ENCODE measurements around the gene XRCC2. TPM values are rescaled to one million over a fixed set of nuclear protein-coding genes. Genes with fewer than 3 reads are reported as not detected.

XRCC2 gene
- total RNA-seq, 4 donors from 2014 or later = 0.07 to 0.41 (median 0.20) TPM; not detected in 1

DNA sequence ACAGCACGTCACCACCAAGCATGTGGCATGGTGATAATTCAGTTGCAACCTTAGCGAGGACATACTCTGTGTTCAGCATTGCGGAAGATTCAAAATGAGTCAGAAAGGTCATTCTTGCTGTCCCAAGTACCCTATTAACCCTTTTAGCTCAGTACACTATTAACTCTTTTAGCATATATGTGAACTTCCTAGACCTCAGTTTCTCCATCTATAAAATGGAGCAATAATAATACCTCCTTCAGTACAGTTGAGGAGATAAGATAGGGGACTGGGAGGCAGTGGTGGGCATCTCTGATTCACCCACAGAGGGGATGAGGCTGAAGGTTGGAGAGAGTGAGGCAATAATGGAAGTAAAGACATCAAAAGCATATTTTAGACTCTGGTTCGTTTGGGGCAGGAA lies 67.3 kb downstream of the XRCC2 start:
- no peak for DNase-seq
- H3K4me3 ChIP-seq = no peak overlapping the region
- H3K27ac ChIP-seq = no peak overlapping the region
- in situ Hi-C loops (cut with MboI; ENCODE audit: low sequenced_read_pairs in 4 of 4) (no loop called here), intact Hi-C loops (cut with DNase I; ENCODE audit: low total_unique reads) (no loop called here)
- no peak for TF ChIP-seq POLR2A (IDR thresholded peaks at IDR 0.05)
- TF ChIP-seq, protein P1, sequence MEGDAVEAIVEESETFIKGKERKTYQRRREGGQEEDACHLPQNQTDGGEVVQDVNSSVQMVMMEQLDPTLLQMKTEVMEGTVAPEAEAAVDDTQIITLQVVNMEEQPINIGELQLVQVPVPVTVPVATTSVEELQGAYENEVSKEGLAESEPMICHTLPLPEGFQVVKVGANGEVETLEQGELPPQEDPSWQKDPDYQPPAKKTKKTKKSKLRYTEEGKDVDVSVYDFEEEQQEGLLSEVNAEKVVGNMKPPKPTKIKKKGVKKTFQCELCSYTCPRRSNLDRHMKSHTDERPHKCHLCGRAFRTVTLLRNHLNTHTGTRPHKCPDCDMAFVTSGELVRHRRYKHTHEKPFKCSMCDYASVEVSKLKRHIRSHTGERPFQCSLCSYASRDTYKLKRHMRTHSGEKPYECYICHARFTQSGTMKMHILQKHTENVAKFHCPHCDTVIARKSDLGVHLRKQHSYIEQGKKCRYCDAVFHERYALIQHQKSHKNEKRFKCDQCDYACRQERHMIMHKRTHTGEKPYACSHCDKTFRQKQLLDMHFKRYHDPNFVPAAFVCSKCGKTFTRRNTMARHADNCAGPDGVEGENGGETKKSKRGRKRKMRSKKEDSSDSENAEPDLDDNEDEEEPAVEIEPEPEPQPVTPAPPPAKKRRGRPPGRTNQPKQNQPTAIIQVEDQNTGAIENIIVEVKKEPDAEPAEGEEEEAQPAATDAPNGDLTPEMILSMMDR (IDR thresholded peaks at IDR 0.05 in 4 of 5, conservative IDR thresholded peaks at IDR 0.05 in 1 of 5) = no peak
- no peaks in the 10 kb centered on the region for H3K9me3 ChIP-seq
- no peaks in the 10 kb centered on the region for H3K4me1 ChIP-seq
- no peaks in the 10 kb centered on the region for H3K36me3 ChIP-seq
- ATAC-seq = no peak
- no peaks in the 10 kb centered on the region for H3K27me3 ChIP-seq

DNA sequence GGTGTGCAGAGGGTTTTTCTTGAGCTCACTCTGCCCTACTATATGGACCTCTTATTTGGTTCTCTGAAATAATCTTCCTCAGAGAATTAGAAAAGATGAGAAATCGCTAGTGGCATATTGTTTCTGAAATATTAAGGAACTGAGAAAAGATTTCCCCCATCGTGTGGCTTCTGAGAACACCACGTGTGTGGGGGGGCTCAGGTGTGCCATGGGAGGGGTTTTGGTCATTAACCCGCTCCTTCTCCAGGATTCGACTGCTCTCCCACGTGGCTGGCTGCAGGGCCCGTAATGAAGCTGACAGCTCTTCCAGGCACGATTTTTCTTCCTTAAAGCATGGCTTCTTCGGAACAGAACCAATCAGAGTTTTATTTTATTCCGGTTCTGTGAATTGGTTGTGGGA lies 67.7 kb downstream of the XRCC2 start:
- ATAC-seq (no peak), DNase-seq (no peak)
- Histone ChIP-seq H3K4me3 (no peak overlapping the region), H3K36me3 (no peaks in the 10 kb centered on the region), H3K27ac (no peak overlapping the region), H3K4me1 (no peaks in the 10 kb centered on the region), H3K9me3 (no peaks in the 10 kb centered on the region), H3K27me3 (no peaks in the 10 kb centered on the region)
- intact Hi-C loops (cut with DNase I; ENCODE audit: low total_unique reads) (no loop called here), in situ Hi-C loops (cut with MboI; ENCODE audit: low sequenced_read_pairs in 4 of 4) (no loop called here)
- no peak for TF ChIP-seq POLR2A (IDR thresholded peaks at IDR 0.05)
- TF ChIP-seq, protein P1 (IDR thresholded peaks at IDR 0.05 in 4 of 5, conservative IDR thresholded peaks at IDR 0.05 in 1 of 5) = no peak

DNA sequence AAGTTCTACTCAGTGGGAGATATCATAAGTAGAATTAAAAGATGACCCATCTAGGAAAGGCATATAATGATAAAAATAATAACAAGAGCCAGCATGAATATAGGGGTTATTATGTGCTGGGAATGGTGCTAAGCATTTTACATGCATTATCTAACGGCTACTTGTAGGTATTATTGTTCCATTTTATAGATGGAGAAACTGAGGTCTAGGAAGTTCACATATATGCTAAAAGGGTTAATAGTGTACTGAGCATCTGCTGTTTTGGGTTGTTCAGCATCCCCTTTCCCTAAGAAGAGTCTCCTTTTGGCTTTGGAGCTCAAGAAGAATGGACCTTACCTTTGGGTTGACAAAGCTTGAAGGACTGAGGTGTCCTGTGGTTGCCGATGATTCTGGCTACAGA lies 68.9 kb downstream of the XRCC2 start:
- TF ChIP-seq, protein P1 (IDR thresholded peaks at IDR 0.05 in 4 of 5, conservative IDR thresholded peaks at IDR 0.05 in 1 of 5) = no peak
- no peak for TF ChIP-seq POLR2A (IDR thresholded peaks at IDR 0.05)
- in situ Hi-C loops (cut with MboI; ENCODE audit: low sequenced_read_pairs in 4 of 4) = no loop called here

DNA sequence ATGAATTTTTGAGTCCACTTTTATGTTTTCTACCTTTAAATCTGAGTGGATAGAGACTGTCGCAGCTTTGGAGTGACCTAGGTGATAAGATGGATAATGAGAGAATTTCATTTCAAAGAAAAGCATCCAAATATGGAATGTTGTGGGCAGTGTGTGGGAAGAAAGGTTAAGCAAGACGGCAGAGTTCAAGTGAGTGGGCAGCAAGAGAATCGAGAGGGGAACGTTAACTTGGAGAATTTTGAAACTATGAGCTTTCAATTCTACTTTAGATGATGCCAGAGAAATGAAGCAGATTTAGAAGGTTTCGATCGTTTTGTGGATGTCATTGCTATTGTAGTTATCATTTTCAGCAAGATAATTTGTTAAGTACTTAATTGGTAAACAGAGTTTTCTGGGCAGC lies 73.0 kb downstream of the XRCC2 start:
- DNase-seq (no peak), ATAC-seq (no peak)
- H3K27ac ChIP-seq = no peak overlapping the region
- H3K9me3 ChIP-seq = no peaks in the 10 kb centered on the region
- H3K4me1 ChIP-seq = no peaks in the 10 kb centered on the region
- H3K4me3 ChIP-seq = no peak overlapping the region
- no peaks in the 10 kb centered on the region for H3K36me3 ChIP-seq
- no peaks in the 10 kb centered on the region for H3K27me3 ChIP-seq
- in situ Hi-C loops (cut with MboI; ENCODE audit: low sequenced_read_pairs in 4 of 4) (no loop called here), intact Hi-C loops (cut with DNase I; ENCODE audit: low total_unique reads) (no loop called here)
- TF ChIP-seq, protein P1 (IDR thresholded peaks at IDR 0.05 in 4 of 5, conservative IDR thresholded peaks at IDR 0.05 in 1 of 5) = no peak
- TF ChIP-seq POLR2A (IDR thresholded peaks at IDR 0.05) = no peak

More for the DNA sequence above, 68.9 kb downstream of the XRCC2 start:
- H3K27ac ChIP-seq = no peak overlapping the region
- ATAC-seq = no peak
- H3K4me3 ChIP-seq = no peak overlapping the region
- intact Hi-C loops (cut with DNase I; ENCODE audit: low total_unique reads) = no loop called here
- H3K36me3 ChIP-seq = no peaks in the 10 kb centered on the region
- H3K27me3 ChIP-seq = no peaks in the 10 kb centered on the region
- no peak for DNase-seq
- H3K4me1 ChIP-seq = no peaks in the 10 kb centered on the region
- no peaks in the 10 kb centered on the region for H3K9me3 ChIP-seq

DNA sequence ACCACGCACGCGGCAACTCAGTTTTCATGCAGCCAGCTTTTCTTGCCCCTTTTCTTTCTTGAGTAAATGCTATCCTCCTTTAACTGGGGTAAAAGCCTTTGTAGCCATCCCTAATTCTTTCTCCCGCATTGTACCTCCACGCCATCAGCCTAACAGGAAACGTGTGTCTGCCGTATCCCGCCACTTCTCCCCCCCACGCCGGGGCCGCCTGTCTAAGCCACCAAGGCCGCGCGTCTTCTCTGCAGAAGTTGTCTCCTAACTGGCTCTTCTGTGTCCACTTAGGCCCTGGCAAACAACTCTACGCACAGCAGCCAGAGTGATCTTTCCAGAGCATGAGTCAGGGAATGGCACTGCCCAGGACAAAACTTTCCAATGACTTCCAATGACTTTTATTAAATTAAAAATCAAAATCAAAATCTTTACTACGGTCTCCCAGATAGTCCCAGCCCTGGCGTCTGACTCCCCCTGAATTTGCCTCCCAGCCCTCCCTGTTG lies 74.6 kb downstream of the XRCC2 start:
- intact Hi-C loops (cut with DNase I; ENCODE audit: low total_unique reads) = no loop called here
- H3K4me1 ChIP-seq = no peaks in the 10 kb centered on the region
- no peak overlapping the region for H3K4me3 ChIP-seq
- no peaks in the 10 kb centered on the region for H3K9me3 ChIP-seq
- no peak for ATAC-seq
- TF ChIP-seq, protein P1 (IDR thresholded peaks at IDR 0.05 in 4 of 5, conservative IDR thresholded peaks at IDR 0.05 in 1 of 5) = no peak
- TF ChIP-seq POLR2A (IDR thresholded peaks at IDR 0.05) = no peak
- in situ Hi-C loops (cut with MboI; ENCODE audit: low sequenced_read_pairs in 4 of 4) = no loop called here
- DNase-seq = no peak
- H3K27me3 ChIP-seq = no peaks in the 10 kb centered on the region
- no peaks in the 10 kb centered on the region for H3K36me3 ChIP-seq
- no peak overlapping the region for H3K27ac ChIP-seq
